NCI-H1417 (cell line): ENCODE data around the gene FAU.

Experiments used
- DNase-seq, 3 experiments: peaks; one replicate each; lab custom pipeline; 2025; lab: John Stamatoyannopoulos, UW

Gene FAU

GRCh38 chr11:65107751-65108468, 14.0 kb downstream of the FAU start:
- DNase-seq = no peak

GRCh38 chr11:65107078-65107477, 14.9 kb downstream of the FAU start:
- no peak for DNase-seq

- no peak for DNase-seq
Observed at GRCh38 chr11:65104628-65105027, 17.3 kb downstream of the FAU start.

- DNase-seq = no peak
Observed at GRCh38 chr11:65103476-65103875, 18.5 kb downstream of the FAU start.

- DNase-seq = no peak
Observed at GRCh38 chr11:65102142-65103095, 19.5 kb downstream of the FAU start.

GRCh38 chr11:65100674-65101350, 21.1 kb downstream of the FAU start:
- no peak for DNase-seq

GRCh38 chr11:65096926-65097325, 25.0 kb downstream of the FAU start:
- no peak for DNase-seq

GRCh38 chr11:65095974-65096806, 25.7 kb downstream of the FAU start, which contains the start of gene VPS51:
Gene VPS51, plus strand, starts transcription at chr11:65096214. Its CDS starts 37 bp downstream, at chr11:65096251.
- peak; percentile 90 to 98 (median 96) for DNase-seq

- no peak for DNase-seq
Observed at GRCh38 chr11:65095427-65095826, 26.5 kb downstream of the FAU start.

GRCh38 chr11:65090628-65091027, 31.3 kb downstream of the FAU start:
- no peak for DNase-seq

- no peak for DNase-seq
Observed at GRCh38 chr11:65089621-65090020, 32.3 kb downstream of the FAU start.

GRCh38 chr11:65087827-65088226, 34.1 kb downstream of the FAU start:
- DNase-seq = no peak

GRCh38 chr11:65087216-65087615, 34.7 kb downstream of the FAU start:
- no peak for DNase-seq

GRCh38 chr11:65086809-65087208, 35.1 kb downstream of the FAU start:
- no peak for DNase-seq

GRCh38 chr11:65085446-65085845, 36.5 kb downstream of the FAU start:
- no peak for DNase-seq

- DNase-seq = peak in 1 of 3 experiments; percentile 40
Observed at GRCh38 chr11:65084598-65085375, 37.1 kb downstream of the FAU start.

- DNase-seq = peak; percentile 95 to 98 (median 96)
Observed at GRCh38 chr11:65083834-65084597, 37.9 kb downstream of the FAU start, which contains the start of the genes CDCA5 and ZFPL1. Gene CDCA5, minus strand, starts transcription at chr11:65084040. Its CDS starts 62 bp downstream, at chr11:65083978. Gene ZFPL1, plus strand, starts transcription at chr11:65084222. Its CDS starts 477 bp downstream, at chr11:65084699.

GRCh38 chr11:65083134-65083833, 38.6 kb downstream of the FAU start:
- peak in 1 of 3 experiments; percentile 55 for DNase-seq

GRCh38 chr11:65078786-65079342, 43.1 kb downstream of the FAU start:
- DNase-seq = no peak
